Stimulated activated CD8-positive, alpha-beta memory T cell treated with anti-CD3 and anti-CD28 coated beads, Interleukin-2, amount 100 ng/mL, for 48 hours (primary cell): ENCODE results near the gene PRPF19.
A peak's percentile ranks its signal among the peaks of the same experiment; 100 is the strongest.
"Not testable (repeated sequence)": the region's sequence is repeated elsewhere in the genome, so short reads cannot be mapped to it uniquely, and the experiment has no call there.

ENCODE experiments used
- DNase-seq, 2 donors: peaks; one replicate each; pipeline ENCODE4 v3.0.0-alpha.2; 2020; ENCODE audit warnings: low read depth in 2 of 2

The PRPF19 gene

DNA sequence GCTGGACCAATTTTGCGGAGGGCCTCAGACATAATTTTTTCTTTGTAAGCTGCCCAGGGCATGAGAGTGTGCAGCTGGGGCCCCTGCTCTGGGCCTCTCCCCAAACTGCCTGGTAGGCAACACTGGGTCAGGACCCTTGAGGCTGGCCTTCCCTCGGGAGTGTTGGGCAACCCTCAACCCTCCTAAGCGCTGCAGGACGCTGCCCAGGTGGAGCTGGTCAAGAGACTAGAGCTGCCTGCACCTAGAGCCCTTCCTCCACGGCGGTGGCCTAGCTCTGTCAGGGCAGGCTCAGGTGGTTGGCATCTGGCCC is 17.4 kb upstream of the PRPF19 start:
- DNase-seq, result no peak

DNA sequence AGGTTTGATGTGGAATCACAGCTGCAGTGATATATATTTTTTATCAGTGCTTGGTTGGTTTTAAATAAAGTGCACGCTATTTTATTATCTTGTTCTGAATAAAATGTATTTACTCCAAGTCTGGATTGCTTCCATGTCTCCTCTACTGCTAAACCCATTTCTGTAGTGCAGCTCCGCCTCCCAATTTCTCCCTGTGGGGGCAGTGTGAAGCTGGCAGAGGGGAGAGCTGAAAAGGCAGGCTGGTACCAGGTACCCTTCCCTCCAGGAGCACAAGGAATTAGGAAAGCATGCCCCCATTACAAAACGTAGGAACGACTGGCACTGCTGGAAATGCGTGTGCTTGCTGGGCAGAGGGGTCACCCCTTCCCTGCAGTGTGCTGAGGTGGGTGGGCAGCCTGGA is 16.9 kb upstream of the PRPF19 start:
- no peak for DNase-seq

DNA sequence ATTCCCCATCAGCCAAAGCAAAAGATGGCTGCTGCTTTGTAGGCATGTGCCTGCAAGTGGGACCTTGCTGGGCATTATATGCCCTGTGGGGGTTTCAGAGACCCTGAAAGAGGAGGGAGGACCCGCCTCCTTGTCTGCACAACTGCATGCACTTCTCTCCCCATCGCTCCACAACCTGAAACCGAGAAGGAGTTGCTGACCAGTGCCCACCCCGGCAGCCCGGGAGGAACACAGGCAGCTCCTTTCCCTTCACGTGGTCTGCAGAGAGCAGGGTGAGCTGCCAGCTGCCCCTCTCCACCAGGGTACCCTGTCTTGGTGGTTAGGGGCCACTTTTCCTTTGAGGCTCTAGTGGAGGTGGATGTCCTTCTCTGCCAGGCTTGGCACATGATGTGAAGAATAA is 16.5 kb upstream of the PRPF19 start:
- DNase-seq, result no peak

DNA sequence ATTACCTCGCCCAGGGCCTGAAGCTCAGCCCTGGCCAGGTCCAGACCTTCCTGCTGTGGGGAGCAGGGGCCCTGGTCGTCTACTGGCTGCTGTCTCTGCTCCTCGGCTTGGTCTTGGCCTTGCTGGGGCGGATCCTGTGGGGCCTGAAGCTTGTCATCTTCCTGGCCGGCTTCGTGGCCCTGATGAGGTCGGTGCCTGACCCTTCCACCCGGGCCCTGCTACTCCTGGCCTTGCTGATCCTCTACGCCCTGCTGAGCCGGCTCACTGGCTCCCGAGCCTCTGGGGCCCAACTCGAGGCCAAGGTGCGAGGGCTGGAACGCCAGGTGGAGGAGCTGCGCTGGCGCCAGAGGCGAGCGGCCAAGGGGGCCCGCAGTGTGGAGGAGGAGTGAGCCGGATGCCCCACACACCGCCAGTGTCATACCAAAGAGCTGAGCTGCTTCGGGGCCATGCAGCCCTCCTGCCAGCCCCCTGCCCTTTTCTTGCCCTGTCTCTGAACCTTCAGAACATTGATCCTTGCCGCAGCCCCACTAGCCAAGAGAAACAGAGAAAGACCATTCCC is 15.5 kb upstream of the PRPF19 start:
- no peak for DNase-seq

DNA sequence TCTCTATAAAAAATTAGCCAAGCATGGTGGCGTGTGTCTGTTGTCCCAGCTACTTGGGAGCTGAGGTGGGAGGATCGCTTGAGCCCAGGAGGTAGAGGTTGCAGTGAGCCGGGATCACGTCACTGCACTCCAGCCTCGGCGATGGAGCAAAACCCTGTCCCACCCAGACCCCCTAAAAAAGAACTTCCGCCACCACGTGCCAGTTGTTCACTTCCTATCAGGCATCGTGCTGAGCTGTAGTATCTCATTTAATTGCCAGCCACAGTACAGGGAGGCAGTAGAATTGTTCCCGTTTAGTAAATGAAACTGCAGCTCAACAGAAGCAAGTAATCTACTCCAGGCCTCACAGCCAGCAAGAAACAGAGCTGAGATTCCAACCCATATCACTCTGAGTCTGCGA is 14.9 kb upstream of the PRPF19 start:
- no peak for DNase-seq

DNA sequence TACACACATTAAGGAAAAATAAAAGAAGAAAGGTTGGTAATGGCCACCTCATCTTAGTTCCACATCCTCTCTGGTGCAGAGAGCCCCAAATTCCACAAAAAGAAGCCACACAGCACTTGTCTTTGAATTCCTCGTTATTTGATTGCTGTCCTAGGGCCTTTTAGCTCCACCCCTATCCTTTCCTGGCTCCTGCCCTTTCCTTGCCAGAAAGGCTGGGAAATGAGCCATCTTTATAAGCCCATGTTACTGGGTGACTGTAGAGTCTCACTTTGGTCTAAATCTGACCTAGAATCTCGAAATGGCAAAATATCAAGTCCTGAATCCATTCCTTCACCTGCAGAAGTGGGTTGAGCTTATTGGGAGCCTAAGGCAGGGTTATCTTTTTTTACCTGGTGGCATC is 13.6 kb upstream of the PRPF19 start:
- DNase-seq, result no peak

DNA sequence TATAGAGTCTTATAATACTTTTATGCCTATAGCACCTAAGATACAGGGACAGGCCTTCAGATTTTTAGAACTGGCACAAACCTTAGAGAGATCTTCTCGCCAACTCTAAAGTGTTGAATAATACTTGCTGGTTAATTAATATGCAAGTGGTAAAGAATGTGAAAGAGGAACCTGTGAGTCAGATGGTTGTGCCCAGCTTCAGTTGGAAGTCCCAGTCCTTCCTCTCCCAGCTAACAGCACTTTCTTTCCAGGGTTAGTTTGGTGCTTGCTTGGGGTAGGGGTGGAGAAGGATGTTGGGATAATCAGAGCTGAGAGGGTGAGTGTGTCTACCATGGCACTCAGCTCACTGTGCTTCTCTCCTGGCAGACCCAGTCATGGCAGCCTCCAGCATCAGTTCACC is 12.9 kb upstream of the PRPF19 start:
- DNase-seq, result no peak

DNA sequence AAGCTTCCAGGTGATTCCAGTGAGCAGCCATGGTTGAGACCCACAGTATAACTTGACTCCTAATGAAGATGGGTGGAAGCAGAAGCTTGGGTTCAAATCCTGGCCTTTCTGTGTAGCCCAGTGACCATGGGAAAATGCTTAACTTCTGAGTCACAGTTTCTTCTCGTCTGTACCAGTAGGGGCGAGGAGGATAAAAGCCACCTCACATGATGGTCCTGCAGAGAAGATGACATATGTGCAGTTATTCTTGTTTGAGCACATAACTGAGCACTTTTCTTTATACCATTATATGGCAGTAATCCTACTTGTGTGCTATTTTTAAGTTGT is 12.5 kb upstream of the PRPF19 start:
- DNase-seq, result no peak

DNA sequence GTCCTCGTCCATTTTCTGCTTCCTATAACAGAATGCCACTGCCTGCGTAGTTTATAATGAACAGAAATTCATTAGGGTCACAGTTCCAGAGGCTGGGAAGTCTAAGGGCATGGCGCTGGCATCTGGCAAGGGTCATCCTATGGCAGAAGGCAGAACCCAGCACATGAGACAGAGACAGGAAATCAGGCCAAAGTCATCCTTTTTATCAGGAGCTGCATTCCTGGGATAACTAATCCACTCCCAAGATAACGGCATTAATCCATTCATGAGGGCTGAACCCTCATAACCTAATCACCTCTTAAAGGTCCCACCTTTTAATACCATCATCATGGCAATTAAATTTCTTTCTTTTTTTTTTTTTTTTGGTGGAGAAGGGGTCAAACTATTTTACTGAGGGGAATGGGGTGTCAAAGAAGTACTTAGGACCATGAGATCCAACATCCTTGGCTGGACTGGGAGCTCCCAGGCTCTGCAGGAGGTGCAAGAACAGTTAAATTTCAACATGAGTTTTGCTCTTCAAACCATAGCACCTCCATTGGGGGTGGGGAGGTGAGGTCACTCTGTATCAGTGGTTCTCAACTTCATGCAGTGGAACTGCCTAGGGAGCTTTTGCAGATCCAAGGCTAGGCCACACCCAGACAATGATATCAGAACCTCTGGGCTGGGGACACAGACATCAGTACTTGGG is 12.0 kb upstream of the PRPF19 start:
- DNase-seq, result no peak

DNA sequence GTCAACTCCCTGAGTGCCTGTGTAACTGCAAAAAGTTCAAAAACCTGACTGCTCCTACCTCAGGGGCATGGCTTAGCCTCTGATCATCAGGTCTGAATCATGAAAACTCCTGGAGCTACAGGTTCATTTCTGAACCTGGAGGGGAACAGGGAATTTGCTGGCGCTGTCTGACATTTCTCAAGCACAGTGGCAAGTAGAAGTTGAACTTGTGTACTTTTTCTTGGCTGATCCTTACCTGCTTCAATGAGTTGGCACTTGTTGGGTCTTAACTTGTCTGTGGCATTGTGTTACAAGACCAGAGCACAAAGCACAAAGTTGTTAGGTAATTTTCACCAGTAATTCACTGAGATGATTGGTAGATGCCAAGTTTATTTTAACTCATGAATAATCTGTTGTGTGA is 10.9 kb upstream of the PRPF19 start:
- no peak for DNase-seq

DNA sequence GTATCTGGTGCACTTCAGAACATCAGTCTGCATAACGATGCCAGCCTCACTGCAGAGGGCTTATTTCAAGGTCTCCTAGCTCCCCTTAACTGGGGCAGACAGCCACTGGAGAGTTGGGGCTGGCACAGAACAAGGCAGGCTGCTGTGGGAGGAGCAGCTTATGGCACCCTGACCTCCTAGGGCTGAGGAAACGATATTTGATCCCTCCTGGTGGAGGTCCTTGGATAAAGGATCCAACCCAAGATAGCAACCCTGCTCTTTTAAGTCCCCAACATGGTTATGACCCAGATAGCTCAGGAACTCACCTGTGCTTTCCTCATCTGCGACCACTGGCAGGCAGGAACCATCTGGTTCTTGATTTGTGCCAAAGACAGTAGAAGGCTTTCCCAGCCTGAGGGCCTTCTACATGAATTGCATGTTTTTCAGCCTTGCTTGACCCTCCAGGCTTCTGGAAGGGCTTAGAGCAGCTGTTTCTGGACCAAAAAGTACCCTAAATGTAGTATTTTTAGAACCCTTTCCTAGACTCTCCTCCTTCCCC is 10.4 kb upstream of the PRPF19 start:
- no peak for DNase-seq

DNA sequence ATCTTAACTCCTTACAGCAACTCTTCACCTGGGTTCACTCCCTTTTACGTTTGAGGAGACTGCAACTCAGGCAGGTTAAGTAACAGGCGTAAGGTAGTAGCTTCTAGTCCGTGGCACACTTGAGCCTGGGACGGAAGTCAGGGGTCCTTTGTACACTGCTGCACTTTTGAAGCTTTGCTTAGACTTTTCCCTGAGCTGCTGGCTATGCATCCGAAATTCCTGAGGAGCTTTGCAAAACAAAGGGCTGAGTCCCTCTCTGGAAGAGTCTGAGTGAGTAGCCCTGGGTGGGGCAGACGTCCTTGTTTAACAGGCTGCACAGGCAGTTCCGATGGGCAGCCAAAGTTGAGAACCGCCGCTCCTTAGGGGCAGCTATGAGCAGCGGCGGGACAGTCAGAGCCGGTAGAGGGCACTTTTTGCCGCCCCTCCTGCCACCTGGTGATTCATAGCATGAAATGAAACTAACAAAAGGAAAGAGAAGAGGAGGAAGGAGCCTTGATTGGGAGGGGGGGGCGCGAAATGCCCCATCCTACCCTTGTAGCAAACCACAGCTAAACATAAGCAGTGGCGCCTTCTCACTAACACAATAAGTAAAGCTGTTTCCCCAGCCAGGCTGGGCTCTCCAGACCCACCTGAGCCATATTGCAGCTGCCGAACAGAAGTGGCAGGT is 9.0 kb upstream of the PRPF19 start:
- DNase-seq, result peak; percentile 52 to 65

DNA sequence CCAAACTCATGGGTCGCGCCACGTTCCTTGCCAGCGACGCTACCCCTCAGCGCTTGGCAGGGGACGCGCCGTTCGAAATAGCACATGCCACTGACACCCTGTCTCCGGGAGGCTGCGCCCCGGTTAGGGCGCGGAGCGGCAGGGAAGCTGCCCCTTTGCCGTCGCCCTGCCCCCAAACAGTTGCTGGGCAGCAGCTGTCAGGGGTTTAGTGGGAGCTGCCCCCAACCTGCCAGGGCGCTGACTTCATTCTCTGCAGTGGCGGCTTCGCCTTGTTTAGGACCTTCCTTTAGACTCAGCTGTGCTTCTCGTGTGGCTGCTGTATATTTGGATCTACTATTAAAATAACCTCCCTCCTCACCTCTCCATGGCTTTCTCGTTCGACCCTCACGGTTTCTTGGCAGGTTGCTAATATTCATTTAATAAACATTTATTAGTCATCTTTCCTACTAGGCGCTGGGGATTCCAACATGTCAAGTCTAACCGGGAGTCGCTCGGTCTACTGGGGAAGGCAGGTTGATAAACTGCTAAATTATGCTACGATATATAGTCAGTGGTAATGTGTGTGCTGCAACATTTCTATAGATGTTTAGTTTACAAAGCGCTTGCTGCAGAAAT is 8.4 kb upstream of the PRPF19 start:
- DNase-seq, result peak in 1 of 2 donors; percentile 26

DNA sequence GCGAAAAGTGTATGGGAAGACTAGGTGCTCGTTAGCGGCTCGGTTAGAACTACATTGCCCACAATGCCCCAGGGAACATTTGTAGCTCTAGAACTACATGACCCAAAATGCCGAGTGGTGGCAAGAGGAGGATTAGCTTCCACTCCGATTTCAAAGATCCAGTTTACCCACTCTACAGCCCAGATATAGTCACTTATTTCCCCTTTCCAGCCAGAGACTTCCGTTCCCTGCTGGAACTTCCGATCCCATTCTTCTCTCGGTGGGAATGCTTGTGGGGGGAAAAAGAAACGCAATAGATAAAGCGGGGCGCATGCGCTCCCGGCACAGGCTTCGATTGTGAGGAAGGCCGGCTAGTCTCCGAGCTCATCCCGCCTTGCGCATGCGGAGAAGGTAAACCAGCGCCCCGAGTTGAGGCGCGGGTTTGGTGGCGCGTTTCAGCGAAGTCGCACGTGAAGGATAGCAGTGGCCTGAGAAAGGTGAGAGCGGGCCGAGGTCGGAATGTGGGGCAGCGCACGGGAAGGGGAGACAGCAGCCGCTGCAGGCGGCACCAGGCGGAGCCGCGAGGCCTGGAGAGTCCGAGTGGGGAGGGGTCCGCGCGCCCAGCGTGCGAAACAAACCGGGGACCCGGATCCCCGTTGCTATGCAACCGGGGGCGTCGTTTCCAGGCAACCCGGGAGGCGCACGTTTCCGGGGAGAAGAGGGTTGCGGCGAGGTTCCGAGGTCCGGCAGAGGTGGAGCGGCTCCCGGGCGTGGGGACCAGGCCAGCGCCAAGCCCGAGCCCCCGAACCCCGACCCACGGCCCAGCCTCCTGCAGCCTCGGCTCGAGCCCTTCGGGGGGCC is 7.6 kb upstream of the PRPF19 start, which contains the start of gene TMEM109:
TSS of gene TMEM109 (plus strand) at position 366 of the 840 bp plus-strand sequence. CDS start 5,536 bp downstream, outside the sequence.
- DNase-seq, result peak; percentile 75 to 82

DNA sequence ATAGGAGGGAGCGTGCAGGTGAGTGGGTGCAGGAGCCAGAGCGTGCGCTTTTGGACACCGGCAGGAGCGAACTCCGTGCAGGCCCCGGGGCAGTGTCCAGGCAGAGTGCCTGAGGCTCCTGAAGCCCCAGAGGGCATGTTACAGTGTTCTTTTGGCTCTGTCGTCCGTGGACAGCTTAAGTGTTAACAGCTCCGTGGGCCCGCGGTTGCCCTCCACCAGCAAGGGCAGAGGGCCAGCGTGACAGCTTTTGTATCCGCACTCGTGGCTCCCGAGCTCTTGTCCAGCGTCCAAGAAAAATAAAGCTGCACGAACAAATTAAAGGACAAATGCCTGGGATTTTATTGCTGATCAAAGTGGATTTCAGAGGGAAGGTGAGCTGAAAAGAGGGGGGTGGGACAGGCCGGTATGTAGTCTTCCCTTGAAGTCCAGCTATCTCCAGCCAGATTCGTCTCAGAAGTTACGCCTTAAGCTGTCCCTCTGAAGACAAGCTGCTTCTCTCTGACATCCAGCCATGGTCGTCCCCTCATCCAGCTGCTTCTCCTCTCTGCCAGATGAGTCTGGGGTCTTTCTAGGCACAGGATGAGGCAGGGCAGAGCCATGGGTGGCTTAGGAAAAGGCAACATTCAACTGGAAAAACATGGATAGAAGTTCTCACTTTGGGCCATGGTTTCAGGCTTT is 6.6 kb upstream of the PRPF19 start:
- no peak for DNase-seq

DNA sequence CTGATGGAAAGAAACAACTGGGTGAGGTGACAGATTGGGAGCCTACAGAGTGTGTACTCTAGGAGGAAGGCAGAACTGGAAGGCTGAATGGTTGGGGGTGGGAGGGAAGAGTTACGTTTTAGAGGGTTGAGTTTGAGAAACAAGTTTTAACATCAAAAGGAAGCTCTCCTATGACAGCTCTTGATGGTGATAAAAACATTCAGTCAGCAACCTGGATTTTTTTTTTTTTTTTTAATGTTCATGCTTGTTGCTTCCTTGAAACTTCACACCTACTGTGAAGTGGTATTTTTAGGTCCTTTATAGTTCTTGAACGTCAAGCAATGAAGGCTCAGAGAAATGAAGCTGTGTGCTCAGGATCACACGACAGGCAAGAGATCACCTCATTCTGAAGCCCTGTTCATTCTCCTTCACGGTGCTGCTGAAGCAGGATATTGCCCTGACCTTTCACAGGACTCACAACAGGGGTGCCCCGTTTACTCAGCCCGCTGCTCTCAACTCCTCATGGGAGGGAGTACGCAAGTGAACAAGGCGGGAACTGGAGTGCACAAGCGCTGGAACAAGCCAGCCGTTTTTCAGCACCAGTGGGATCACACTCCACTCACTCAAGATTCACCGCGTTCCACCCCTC is 6.0 kb upstream of the PRPF19 start:
- DNase-seq, result no peak

DNA sequence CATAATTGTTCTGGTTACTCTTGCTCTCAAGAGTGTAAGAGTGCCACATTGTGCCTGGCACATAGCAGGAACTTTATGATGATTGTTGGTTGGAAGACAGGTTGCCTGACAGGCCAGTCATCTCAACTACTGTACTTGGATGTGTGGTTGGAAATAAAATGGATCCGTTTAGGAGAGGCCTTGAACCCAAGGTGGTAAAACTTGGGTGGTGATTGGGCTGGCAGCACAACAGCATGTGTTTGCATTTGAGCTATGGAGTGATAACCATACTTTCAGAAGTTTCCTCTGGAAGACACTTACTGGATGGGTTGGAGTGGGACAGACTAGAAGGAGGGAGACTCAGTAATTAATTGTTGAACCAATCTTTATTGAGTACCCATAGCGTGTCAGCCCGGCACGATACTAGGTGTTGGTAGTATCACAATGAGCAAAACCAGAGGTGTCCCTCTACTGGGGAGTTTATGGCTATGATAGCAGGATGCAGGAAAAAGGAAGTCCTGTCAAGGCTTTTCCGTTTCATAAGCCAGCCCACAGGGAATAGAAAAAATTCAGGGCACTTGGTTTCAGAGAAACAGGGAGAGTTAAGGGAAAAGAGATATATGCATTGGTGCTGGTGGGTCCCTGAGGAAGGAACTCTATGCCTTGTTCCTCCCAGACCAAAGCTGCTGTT is 4.5 kb upstream of the PRPF19 start:
- DNase-seq, result no peak

DNA sequence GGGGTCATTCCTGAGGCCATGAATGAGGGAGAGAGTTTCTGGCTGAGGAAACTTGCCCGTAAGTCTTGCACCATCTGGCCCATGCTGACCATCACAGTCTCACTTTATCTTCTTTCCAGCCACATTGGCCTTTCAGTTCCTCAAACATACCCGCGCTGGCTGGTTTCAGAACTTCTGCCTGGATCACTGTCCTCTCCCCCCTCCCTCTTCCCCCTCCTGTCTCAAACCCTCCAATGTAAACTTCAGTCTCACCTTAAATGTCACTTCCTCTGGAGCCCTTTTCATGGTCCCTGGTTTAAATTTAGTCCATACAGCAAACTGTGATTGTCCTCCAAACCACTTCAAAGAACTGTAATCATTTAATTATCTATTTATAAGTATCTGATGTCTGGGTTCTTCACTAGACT is 3.9 kb upstream of the PRPF19 start:
- no peak for DNase-seq

DNA sequence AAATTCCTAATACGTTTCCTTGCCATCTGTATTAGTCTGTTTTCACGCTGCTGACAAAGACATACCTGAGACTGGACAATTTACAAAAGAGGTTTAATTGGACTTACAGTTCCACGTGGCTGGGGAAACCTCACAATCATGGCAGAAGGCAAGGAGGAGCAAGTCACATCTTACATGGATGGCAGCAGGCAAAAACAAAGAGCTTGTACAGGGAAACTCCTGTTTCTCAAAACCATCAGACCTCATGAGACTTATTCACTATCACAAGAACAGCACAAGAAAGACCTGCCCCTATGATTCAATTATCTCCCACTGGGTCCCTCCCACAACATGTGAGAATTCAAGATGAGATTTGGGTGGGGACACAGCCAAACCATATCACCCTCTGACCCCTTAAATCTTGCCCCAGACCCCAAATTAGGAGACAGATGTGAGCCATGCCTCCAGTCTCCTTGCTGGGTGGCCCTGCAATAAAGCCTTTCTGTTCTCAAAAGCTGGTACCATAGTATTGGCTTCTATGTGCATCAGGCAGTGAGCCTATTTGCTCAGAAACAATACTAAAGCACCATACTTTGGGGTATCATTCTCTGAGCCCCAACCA is 3.4 kb upstream of the PRPF19 start:
- not testable (repeated sequence) for DNase-seq

DNA sequence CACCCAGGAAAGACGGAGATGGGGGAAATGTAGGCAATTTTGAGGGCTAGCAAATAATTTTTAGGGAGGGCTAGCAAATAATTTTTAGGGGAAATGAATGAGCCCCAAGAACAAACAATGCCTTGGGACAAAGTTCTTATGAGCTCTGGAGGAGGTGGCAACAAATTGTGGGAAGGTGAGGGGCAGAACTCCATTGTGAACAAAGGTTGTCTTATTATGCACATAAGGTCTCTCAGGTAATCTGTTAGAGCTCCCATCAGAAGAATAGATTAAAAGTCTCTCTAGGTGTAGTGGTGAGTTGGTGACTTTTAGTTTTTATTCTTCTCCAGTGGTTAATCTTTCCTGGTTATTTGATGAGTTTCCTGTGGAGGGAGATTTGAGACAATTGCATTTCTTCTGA is 2.4 kb upstream of the PRPF19 start:
- DNase-seq, result no peak
